ENCODE results near the gene KIRREL1. TPM values are rescaled to one million over a fixed set of nuclear protein-coding genes. Genes with fewer than 3 reads are reported as not detected.

KIRREL1 gene
- total RNA-seq, 1 experiment from 2014 or later: 211 TPM

- TF ChIP-seq EZH2 (IDR thresholded peaks at IDR 0.05; ENCODE audit: borderline replicate concordance, low read depth, low read length, poor library complexity, severe bottlenecking): no peak
- TF ChIP-seq, protein P1, sequence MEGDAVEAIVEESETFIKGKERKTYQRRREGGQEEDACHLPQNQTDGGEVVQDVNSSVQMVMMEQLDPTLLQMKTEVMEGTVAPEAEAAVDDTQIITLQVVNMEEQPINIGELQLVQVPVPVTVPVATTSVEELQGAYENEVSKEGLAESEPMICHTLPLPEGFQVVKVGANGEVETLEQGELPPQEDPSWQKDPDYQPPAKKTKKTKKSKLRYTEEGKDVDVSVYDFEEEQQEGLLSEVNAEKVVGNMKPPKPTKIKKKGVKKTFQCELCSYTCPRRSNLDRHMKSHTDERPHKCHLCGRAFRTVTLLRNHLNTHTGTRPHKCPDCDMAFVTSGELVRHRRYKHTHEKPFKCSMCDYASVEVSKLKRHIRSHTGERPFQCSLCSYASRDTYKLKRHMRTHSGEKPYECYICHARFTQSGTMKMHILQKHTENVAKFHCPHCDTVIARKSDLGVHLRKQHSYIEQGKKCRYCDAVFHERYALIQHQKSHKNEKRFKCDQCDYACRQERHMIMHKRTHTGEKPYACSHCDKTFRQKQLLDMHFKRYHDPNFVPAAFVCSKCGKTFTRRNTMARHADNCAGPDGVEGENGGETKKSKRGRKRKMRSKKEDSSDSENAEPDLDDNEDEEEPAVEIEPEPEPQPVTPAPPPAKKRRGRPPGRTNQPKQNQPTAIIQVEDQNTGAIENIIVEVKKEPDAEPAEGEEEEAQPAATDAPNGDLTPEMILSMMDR (conservative IDR thresholded peaks at IDR 0.05; ENCODE audit: low read depth, low read length): no peak
- DNase-seq (ENCODE audit: low spot score): peak; percentile 76
- peaks cover 49% of the 10 kb centered on the region for H3K4me1 ChIP-seq (ENCODE audit: insufficient read depth, low read length, poor library complexity, severe bottlenecking)
- intact Hi-C loops (cut with micrococcal nuclease; ENCODE audit: unreplicated experiment): no loop called here
- BruUV-seq (replicated peaks): no TSS peak
- POLR2A ChIA-PET (ENCODE audit: low non-redundant PET): no interaction called here
- H3K9me3 ChIP-seq (ENCODE audit: low read depth, low read length, poor library complexity, severe bottlenecking): no peaks in the 10 kb centered on the region
- peaks cover 12% of the 10 kb centered on the region for H3K36me3 ChIP-seq (ENCODE audit: insufficient read depth, low read length, poor library complexity, severe bottlenecking)
- no peak overlapping the region for H3K4me3 ChIP-seq (ENCODE audit: low read depth, low read length, poor library complexity, severe bottlenecking)
- peak overlapping the region; percentile 22 for H3K27ac ChIP-seq (ENCODE audit: low read depth, low read length, poor library complexity, severe bottlenecking)
- CTCF ChIA-PET: no interaction called here
- H3K27me3 ChIP-seq (replicated peaks; ENCODE audit: insufficient read depth, low read depth, low read length, poor library complexity): no peaks in the 10 kb centered on the region
Measured at GRCh38 chr1:158045639-158046038, 52.2 kb downstream of the KIRREL1 start.

DNA sequence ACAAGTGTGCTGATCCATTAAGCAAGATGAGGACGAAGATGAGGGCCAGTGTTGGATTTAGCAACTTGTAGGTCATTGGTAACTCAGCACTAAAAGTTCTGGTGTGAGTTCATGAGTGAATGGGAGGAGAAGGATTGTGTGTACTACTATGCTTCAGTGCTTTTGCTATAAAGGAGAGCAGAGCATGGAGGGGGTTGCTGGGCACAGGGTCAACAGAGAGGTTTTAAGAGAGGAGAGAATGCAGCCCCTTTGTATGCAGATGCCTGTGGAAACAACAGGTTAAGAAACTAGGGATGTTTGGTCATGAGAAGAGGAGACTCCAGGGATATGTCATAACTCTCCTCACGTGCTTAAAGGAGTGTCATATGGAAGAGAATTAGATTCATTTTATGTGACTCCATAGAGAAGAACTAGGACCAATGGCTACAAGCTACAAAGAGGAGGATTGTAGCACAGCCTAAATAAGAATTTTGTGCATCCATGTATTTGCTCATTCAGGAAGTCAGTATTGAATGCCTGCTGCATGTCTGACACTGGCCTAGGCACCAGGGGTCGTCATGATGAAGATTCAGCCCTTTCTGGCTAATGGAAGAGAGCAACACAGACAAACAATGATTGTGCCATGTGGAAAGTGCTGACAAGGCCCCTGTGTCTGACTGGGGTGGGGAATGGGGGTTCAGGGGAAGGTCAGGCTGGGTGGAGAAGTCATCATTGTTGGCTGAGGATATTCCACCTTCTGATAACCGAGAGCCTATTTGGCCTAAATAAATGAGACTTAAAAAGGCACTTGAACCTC lies 53.5 kb downstream of the KIRREL1 start:
- Histone ChIP-seq H3K4me3 (ENCODE audit: low read depth, low read length, poor library complexity, severe bottlenecking) (no peak overlapping the region), H3K9me3 (ENCODE audit: low read depth, low read length, poor library complexity, severe bottlenecking) (no peaks in the 10 kb centered on the region), H3K27ac (ENCODE audit: low read depth, low read length, poor library complexity, severe bottlenecking) (no peak overlapping the region), H3K27me3 (replicated peaks; ENCODE audit: insufficient read depth, low read depth, low read length, poor library complexity) (no peaks in the 10 kb centered on the region), H3K4me1 (ENCODE audit: insufficient read depth, low read length, poor library complexity, severe bottlenecking) (peaks cover 49% of the 10 kb centered on the region), H3K36me3 (ENCODE audit: insufficient read depth, low read length, poor library complexity, severe bottlenecking) (peaks cover 16% of the 10 kb centered on the region)
- TF ChIP-seq, protein P1 (conservative IDR thresholded peaks at IDR 0.05; ENCODE audit: low read depth, low read length): no peak
- no peak for TF ChIP-seq EZH2 (IDR thresholded peaks at IDR 0.05; ENCODE audit: borderline replicate concordance, low read depth, low read length, poor library complexity, severe bottlenecking)
- ChIA-PET POLR2A (ENCODE audit: low non-redundant PET) (no interaction called here), CTCF (no interaction called here)
- intact Hi-C loops (cut with micrococcal nuclease; ENCODE audit: unreplicated experiment): no loop called here
- no peak for DNase-seq (ENCODE audit: low spot score)
- no TSS peak for BruUV-seq (replicated peaks)

DNA sequence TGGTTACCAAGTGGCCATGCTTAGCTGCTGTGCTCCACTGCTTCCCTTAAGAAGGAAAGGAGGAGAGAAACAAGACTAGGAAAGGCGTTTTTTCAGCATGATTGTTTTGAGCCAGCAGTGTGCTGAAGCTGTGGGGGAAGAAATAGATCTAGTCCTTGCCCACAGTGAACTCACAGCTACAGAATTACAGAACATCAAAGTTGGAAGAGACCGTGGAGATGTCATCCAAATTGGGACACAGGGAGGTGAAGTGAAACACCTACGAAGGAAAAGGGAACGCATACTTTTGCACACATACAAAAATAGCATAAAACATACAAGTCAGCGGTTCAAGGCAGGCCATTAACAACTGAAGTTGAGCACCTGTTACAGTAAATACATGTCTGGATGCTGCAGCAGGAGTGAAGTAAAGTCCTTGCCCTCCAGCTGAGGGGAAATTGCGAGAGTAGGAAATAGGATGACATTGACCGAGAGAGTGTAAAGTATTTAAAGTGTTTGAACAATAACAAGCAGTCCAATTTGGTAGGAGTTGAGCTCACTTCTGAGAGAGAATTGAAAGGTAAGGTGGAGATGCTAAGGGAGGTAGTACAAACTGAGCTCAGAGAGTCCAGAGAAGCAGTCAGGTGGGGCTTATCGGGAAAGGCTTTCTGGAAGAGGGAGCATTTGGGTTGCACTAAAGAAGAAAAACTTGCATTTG lies 55.1 kb downstream of the KIRREL1 start:
- BruUV-seq (replicated peaks): no TSS peak

More for the DNA sequence above, 55.1 kb downstream of the KIRREL1 start:
- no peaks in the 10 kb centered on the region for H3K27me3 ChIP-seq (replicated peaks; ENCODE audit: insufficient read depth, low read depth, low read length, poor library complexity)
- peaks cover 56% of the 10 kb centered on the region for H3K4me1 ChIP-seq (ENCODE audit: insufficient read depth, low read length, poor library complexity, severe bottlenecking)
- no peak for TF ChIP-seq EZH2 (IDR thresholded peaks at IDR 0.05; ENCODE audit: borderline replicate concordance, low read depth, low read length, poor library complexity, severe bottlenecking)
- TF ChIP-seq, protein P1 (conservative IDR thresholded peaks at IDR 0.05; ENCODE audit: low read depth, low read length): no peak
- H3K27ac ChIP-seq (ENCODE audit: low read depth, low read length, poor library complexity, severe bottlenecking): no peak overlapping the region
- ChIA-PET CTCF (no interaction called here), POLR2A (ENCODE audit: low non-redundant PET) (no interaction called here)
- no peak overlapping the region for H3K4me3 ChIP-seq (ENCODE audit: low read depth, low read length, poor library complexity, severe bottlenecking)
- no peaks in the 10 kb centered on the region for H3K9me3 ChIP-seq (ENCODE audit: low read depth, low read length, poor library complexity, severe bottlenecking)
- H3K36me3 ChIP-seq (ENCODE audit: insufficient read depth, low read length, poor library complexity, severe bottlenecking): peaks cover 13% of the 10 kb centered on the region
- no peak for DNase-seq (ENCODE audit: low spot score)
- intact Hi-C loops (cut with micrococcal nuclease; ENCODE audit: unreplicated experiment): no loop called here
